B cell (primary cell): ENCODE measurements around the gene STIM1. TPM values are rescaled to one million over a fixed set of nuclear protein-coding genes. Genes with fewer than 3 reads are reported as not detected.

ENCODE experiments used
- ATAC-seq: fragments of 200-7000 bp; cut with Tn5 transposase; one replicate; pipeline ENCODE4 v1.10.0; 2021; ENCODE audit warnings: low read depth, mild to moderate bottlenecking, moderate number of reproducible peaks, moderate library complexity
- CTCF ChIA-PET: fragments of 350-600 bp; sonication (Branson Sonifier 250); formaldehyde crosslinking; loops from one replicate; lab custom pipeline; 2021; ENCODE audit warnings: antibody characterized with exemption, inconsistent platforms; lab: Charles Lee
- POLR2A ChIA-PET: fragments of 350-600 bp; sonication (Branson Sonifier 250); formaldehyde crosslinking; loops from one replicate; lab custom pipeline; 2021; ENCODE audit warnings: antibody characterized with exemption; lab: Charles Lee
- DNase-seq: peaks from one replicate; pipeline ENCODE4 v3.0.0; 2013
- H2AFZ ChIP-seq: 2 replicates; pipeline ENCODE4 v1.6.1; 2012; ENCODE audit warnings: mild to moderate bottlenecking, low read depth, low read length; ENCODE audit not compliant: insufficient read depth, poor library complexity, severe bottlenecking
- H3K27ac ChIP-seq, 2 donors: 1 replicate in 1 of 2; 2 replicates in 1 of 2; pipeline ENCODE4 v1.5.1; 2012 to 2013; ENCODE audit warnings: low read length in 2 of 2, mild to moderate bottlenecking in 2 of 2, moderate library complexity in 1 of 2
- H3K27me3 ChIP-seq, 4 experiments: fragments of 200-600 bp in 1 of 4; sonication (generic) in 1 of 4; replicated peaks in 1 of 4; 1 replicate in 2 of 4; 2 replicates in 2 of 4; pipeline versions ENCODE4 v1.6.1 to v1.7.0; 2013 to 2016; ENCODE audit warnings: low read length in 3 of 4, mild to moderate bottlenecking in 2 of 4, mixed read lengths in 1 of 4, moderate library complexity in 1 of 4; ENCODE audit not compliant: insufficient read depth in 4 of 4, control insufficient read depth in 3 of 4; ENCODE audit errors: control extremely low read depth in 1 of 4
- H3K36me3 ChIP-seq, 2 experiments: replicated peaks in 1 of 2; 1 replicate in 1 of 2; 2 replicates in 1 of 2; pipeline versions ENCODE4 v1.6.1 to v1.7.1; 2013; ENCODE audit warnings: low read length in 1 of 2; ENCODE audit not compliant: insufficient read depth in 2 of 2, control insufficient read depth in 1 of 2; ENCODE audit errors: control extremely low read depth in 1 of 2, extremely low read depth in 1 of 2
- H3K4me1 ChIP-seq, 2 donors: fragments of 200-600 bp in 1 of 2; sonication (generic) in 1 of 2; 1 replicate in 1 of 2; 2 replicates in 1 of 2; pipeline versions ENCODE4 v1.5.1 to v1.6.1; 2013 to 2017; ENCODE audit warnings: low read length in 2 of 2; ENCODE audit not compliant: control insufficient read depth in 2 of 2, insufficient read depth in 2 of 2
- H3K4me2 ChIP-seq: replicated peaks from 2 replicates; pipeline ENCODE3; 2012; ENCODE audit warnings: mild to moderate bottlenecking, low read depth, low read length; ENCODE audit not compliant: poor library complexity, severe bottlenecking
- H3K4me3 ChIP-seq, 5 experiments: fragments of 200-600 bp in 1 of 5; sonication (generic) in 1 of 5; 1 replicate in 3 of 5; 2 replicates in 2 of 5; pipeline versions ENCODE4 v1.5.1 to v1.7.0; 2011 to 2016; ENCODE audit warnings: low read length in 4 of 5, mild to moderate bottlenecking in 4 of 5, low read depth in 2 of 5, control low read depth in 1 of 5, moderate library complexity in 1 of 5; ENCODE audit not compliant: insufficient read depth in 1 of 5; ENCODE audit errors: control extremely low read depth in 1 of 5, extremely low read depth in 1 of 5
- H3K79me2 ChIP-seq: fragments of 200-600 bp; sonication (generic); one replicate; pipeline ENCODE4 v1.6.0; 2016; ENCODE audit warnings: low read length; ENCODE audit not compliant: control insufficient read depth, insufficient read depth
- H3K9ac ChIP-seq: fragments of 200-600 bp; sonication (generic); 2 replicates; pipeline ENCODE4 v1.6.1; 2017; ENCODE audit warnings: mild to moderate bottlenecking, low read length, moderate library complexity
- H3K9me3 ChIP-seq, 3 donors: one replicate each; pipeline versions ENCODE4 v1.6.1 to v1.7.1; 2013; ENCODE audit warnings: low read length in 2 of 3; ENCODE audit not compliant: control insufficient read depth in 2 of 3, insufficient read depth in 1 of 3; ENCODE audit errors: control extremely low read depth in 1 of 3
- H4K20me1 ChIP-seq: 2 replicates; pipeline ENCODE4 v1.6.0; 2012; ENCODE audit warnings: mild to moderate bottlenecking, low read length; ENCODE audit not compliant: insufficient read depth, control insufficient read depth, poor library complexity, severe bottlenecking
- H3K27ac Mint-ChIP-seq: one replicate; pipeline ENCODE4 v1.8.0; 2021; ENCODE audit warnings: mixed read lengths
- H3K27me3 Mint-ChIP-seq: one replicate; pipeline ENCODE4 v1.8.0; 2021; ENCODE audit warnings: mixed read lengths
- H3K4me1 Mint-ChIP-seq: one replicate; pipeline ENCODE4 v1.8.0; 2021; ENCODE audit warnings: mixed read lengths
- H3K4me3 Mint-ChIP-seq: one replicate; pipeline ENCODE4 v1.8.0; 2021; ENCODE audit warnings: mixed read lengths
- H3K9me3 Mint-ChIP-seq: one replicate; pipeline ENCODE4 v1.8.0; 2022; ENCODE audit warnings: mixed read lengths; ENCODE audit not compliant: insufficient read depth
- CTCF ChIP-seq: fragments of 200-600 bp; IDR thresholded peaks from one replicate; pipeline ENCODE4 v1.8.0; 2022; ENCODE audit warnings: antibody characterized with exemption, mild to moderate bottlenecking
- EZH2 ChIP-seq: IDR thresholded peaks from 2 replicates; pipeline ENCODE4 v1.6.1; 2012; ENCODE audit warnings: borderline replicate concordance, low read depth, mild to moderate bottlenecking, moderate library complexity, low read length; ENCODE audit not compliant: insufficient read depth, poor library complexity, severe bottlenecking
- WGBS: methylation state at CpG from one replicate; pipeline ENCODE4 v1.1.5; 2013; ENCODE audit warnings: missing lambda C conversion rate; ENCODE audit not compliant: insufficient coverage; 5-methylcytosine and 5-hydroxymethylcytosine counted together
- intact Hi-C: fragments of 100-400 bp; cut with micrococcal nuclease; formaldehyde crosslinking; loops from one replicate; pipeline ENCODE4 v1.10.0; 2022
- polyA plus RNA-seq: library from polyadenylated mRNA; depleted of rRNA; stranded (reverse); fragments of >200 nt; gene quantifications from 2 replicates; pipeline ENCODE4 v1.2.3, GENCODE V29; 2012
- total RNA-seq, 2 donors: library from RNA; stranded (reverse); fragments of 120-200 nt in 1 of 2; gene quantifications; 1 replicate in 1 of 2; 2 replicates in 1 of 2; pipeline versions ENCODE4 v1.2.3 to v1.2.4, GENCODE V29; 2013 to 2022

Gene STIM1
- total and polyA plus RNA-seq, 2 donors (not counting 1 experiment from before 2014, with no cell fraction given): 59.4 to 76.7 TPM

GRCh38 chr11:4072668-4073285, 217.3 kb downstream of the STIM1 start:
- peak overlapping the region; percentile 30 for H2AFZ ChIP-seq
- DNase-seq: peak; percentile 82
- peaks cover 18% of the 10 kb centered on the region for H3K79me2 ChIP-seq
- peaks cover 20% of the 10 kb centered on the region for H3K4me1 Mint-ChIP-seq
- H3K4me3 ChIP-seq: no peak overlapping the region
- no peaks in the 10 kb centered on the region for H4K20me1 ChIP-seq
- peak; percentile 95 for TF ChIP-seq CTCF
- TF ChIP-seq EZH2: no peak
- H3K4me3 Mint-ChIP-seq: no peak overlapping the region
- H3K4me1 ChIP-seq: peaks cover 4 to 14% of the 10 kb centered on the region in 2 donors
- no CpG with 5 or more reads among the region's 4 CpGs for WGBS
- H3K9ac ChIP-seq: no peak overlapping the region
- POLR2A ChIA-PET: interaction anchor here (0.6 to 2.4 kb wide), 7 partner anchors 178 to 306 kb away, joined by 3 to 17 read pairs (median 6); partner anchors contain the start of gene STIM1
- no peaks in the 10 kb centered on the region for H3K27me3 ChIP-seq
- ATAC-seq: peak; percentile 73
- H3K36me3 ChIP-seq: peaks cover 4 to 50% of the 10 kb centered on the region in 2 experiments
- H3K4me2 ChIP-seq: no peak overlapping the region
- intact Hi-C loops: loop anchor here (1.0 to 10.0 kb wide), 5 partner anchors 218 to 288 kb away; partner anchors contain the start of gene RHOG
- H3K9me3 Mint-ChIP-seq: no peaks in the 10 kb centered on the region
- H3K27ac ChIP-seq: peak overlapping the region in 1 of 2 donors; percentile 31
- H3K27me3 Mint-ChIP-seq: no peaks in the 10 kb centered on the region
- no peaks in the 10 kb centered on the region for H3K9me3 ChIP-seq
- CTCF ChIA-PET: interaction anchor here (0.6 to 15.4 kb wide), 81 partner anchors 9 to 432 kb away, joined by 3 to 819 read pairs (median 6); partner anchors contain the start of genes PGAP2, RHOG and STIM1
- H3K27ac Mint-ChIP-seq: peak overlapping the region; percentile 5

GRCh38 chr11:4074266-4074665, 218.8 kb downstream of the STIM1 start:
- CTCF ChIA-PET: interaction anchor here (1.0 to 15.4 kb wide), 16 partner anchors 11 to 385 kb away, joined by 3 to 819 read pairs (median 9); partner anchors contain the start of genes PGAP2, RHOG and STIM1
- H2AFZ ChIP-seq: no peak overlapping the region
- no peaks in the 10 kb centered on the region for H3K27me3 ChIP-seq
- Mint-ChIP-seq H3K4me1 (peaks cover 9% of the 10 kb centered on the region), H3K4me3 (no peak overlapping the region), H3K27ac (no peak overlapping the region), H3K27me3 (no peaks in the 10 kb centered on the region), H3K9me3 (no peaks in the 10 kb centered on the region)
- H3K4me2 ChIP-seq: no peak overlapping the region
- 96% methylated on average over 6 of the region's 7 CpGs for WGBS
- H3K79me2 ChIP-seq: peaks cover 18% of the 10 kb centered on the region
- H3K9ac ChIP-seq: no peak overlapping the region
- no peak overlapping the region for H3K27ac ChIP-seq
- no peaks in the 10 kb centered on the region for H3K9me3 ChIP-seq
- no peak for ATAC-seq
- POLR2A ChIA-PET: interaction anchor here (0.6 to 2.4 kb wide), 3 partner anchors 17 to 219 kb away, joined by 4 to 12 read pairs (median 4); partner anchors contain the start of gene STIM1
- no peak for TF ChIP-seq EZH2
- H3K4me3 ChIP-seq: no peak overlapping the region
- DNase-seq: no peak
- peaks cover 4 to 40% of the 10 kb centered on the region in 2 experiments for H3K36me3 ChIP-seq
- no peaks in the 10 kb centered on the region for H4K20me1 ChIP-seq
- H3K4me1 ChIP-seq: peaks cover 4 to 6% of the 10 kb centered on the region in 2 donors
- intact Hi-C loops: loop anchor here (10.0 kb wide), 1 partner anchor 289 kb away; no protein-coding TSS in a partner anchor
